ENCODE data around the gene LRCH1. TPM values are rescaled to one million over a fixed set of nuclear protein-coding genes. Genes with fewer than 3 reads are reported as not detected.

LRCH1 gene
- total RNA-seq, 4 donors from 2014 or later, result 5.2 to 30.7 (median 17.1) TPM

Small RNA genes within 50 kb of the gene (small RNA-seq; reads per million reads assigned to genes)
- gene AL359880.1, result 0 reads per million in 4 donors

Other genes with a start within 250 kb of the LRCH1 start
- 10 to 100 TPM in 3 of 4 donors, 1 to 10 TPM in 1; 2.8 to 27.2 (median 14.2) TPM for gene RUBCNL, start 165.9 kb upstream of the LRCH1 start, total RNA-seq
- gene ESD, start 244.0 kb downstream of the LRCH1 start, total RNA-seq, result 100 to 1,000 TPM in 1 of 4 donors, 10 to 100 TPM in 3; 15.7 to 102 (median 60.6) TPM

All from transverse colon (tissue), 4 donors.